HepG2 (cell line): ENCODE measurements around the gene MBTD1. TPM values are rescaled to one million over a fixed set of nuclear protein-coding genes. Genes with fewer than 3 reads are reported as not detected.

Experiments
- AGO1 ChIP-seq: fragments of 200-400 bp; formaldehyde crosslinking; IDR thresholded peaks from 2 replicates; pipeline ENCODE4 v1.6.1; 2017; ENCODE audit warnings: mild to moderate bottlenecking, low read depth, low read length, moderate library complexity; ENCODE audit not compliant: poor library complexity, severe bottlenecking
- ATF2 ChIP-seq: sonication (generic); formaldehyde crosslinking; IDR thresholded peaks from 2 replicates; pipeline ENCODE4 v1.4.0; 2020; ENCODE audit warnings: missing genetic modification reagents
- CBX1 ChIP-seq: IDR thresholded peaks from one replicate; pipeline ENCODE4 v1.6.1; 2016; ENCODE audit warnings: antibody characterized with exemption, low read depth
- ETV6 ChIP-seq: sonication (generic); formaldehyde crosslinking; conservative IDR thresholded peaks from 2 replicates; pipeline ENCODE4 v1.4.0; 2020; ENCODE audit warnings: missing genetic modification reagents
- FOXC1 ChIP-seq: sonication (generic); formaldehyde crosslinking; IDR thresholded peaks from 2 replicates; pipeline ENCODE4 v1.8.0; 2022; ENCODE audit warnings: mild to moderate bottlenecking, missing genetic modification reagents, borderline replicate concordance
- FOXP4 ChIP-seq: sonication (generic); formaldehyde crosslinking; IDR thresholded peaks from 2 replicates; pipeline ENCODE4 v1.4.0; 2020; ENCODE audit warnings: missing genetic modification reagents
- MIER2 ChIP-seq: IDR thresholded peaks from 2 replicates; pipeline ENCODE4 v1.6.1; 2016; ENCODE audit warnings: missing biosample characterization, missing genetic modification reagents
- MYNN ChIP-seq: sonication (generic); formaldehyde crosslinking; IDR thresholded peaks from 2 replicates; pipeline ENCODE4 v1.4.0; 2020; ENCODE audit warnings: mild to moderate bottlenecking, low read depth, missing genetic modification reagents
- RAD51 ChIP-seq: fragments of 450-650 bp; IDR thresholded peaks from 2 replicates; pipeline ENCODE4 v1.6.1; 2016; ENCODE audit warnings: borderline replicate concordance
- RNF219 ChIP-seq: sonication (generic); formaldehyde crosslinking; IDR thresholded peaks from 2 replicates; pipeline ENCODE4 v1.5.0; 2020; ENCODE audit warnings: mild to moderate bottlenecking, missing genetic modification reagents
- SPEN ChIP-seq: sonication (generic); formaldehyde crosslinking; IDR thresholded peaks from 2 replicates; pipeline ENCODE4 v1.5.1; 2020; ENCODE audit warnings: low read depth, mild to moderate bottlenecking, missing genetic modification reagents
- SRSF4 ChIP-seq: fragments of 200-400 bp; formaldehyde crosslinking; IDR thresholded peaks from one replicate; pipeline ENCODE4 v1.6.1; 2018; ENCODE audit warnings: mild to moderate bottlenecking, low read depth, low read length, moderate library complexity; ENCODE audit not compliant: poor library complexity, severe bottlenecking
- STAG1 ChIP-seq: sonication (generic); formaldehyde crosslinking; IDR thresholded peaks from 2 replicates; pipeline ENCODE4 v1.4.0; 2020; ENCODE audit warnings: missing genetic modification reagents
- TEAD2 ChIP-seq: sonication (generic); formaldehyde crosslinking; IDR thresholded peaks from 2 replicates; pipeline ENCODE4 v1.9.0; 2021; ENCODE audit warnings: missing genetic modification reagents
- ZBTB7A ChIP-seq: sonication (generic); formaldehyde crosslinking; IDR thresholded peaks from 2 replicates; pipeline ENCODE4 v1.8.0; 2022; ENCODE audit warnings: mild to moderate bottlenecking, missing genetic modification reagents
- ZFP1 ChIP-seq: IDR thresholded peaks from 2 replicates; pipeline ENCODE4 v1.6.1; 2016
- ZNF30 ChIP-seq: sonication (generic); formaldehyde crosslinking; IDR thresholded peaks from 2 replicates; pipeline ENCODE4 v1.5.0; 2020; ENCODE audit warnings: mild to moderate bottlenecking, missing genetic modification reagents
- ZNF354B ChIP-seq: sonication (generic); formaldehyde crosslinking; IDR thresholded peaks from 2 replicates; pipeline ENCODE4 v1.8.0; 2022; ENCODE audit warnings: mild to moderate bottlenecking, missing genetic modification reagents
- ZNF44 ChIP-seq: sonication (generic); formaldehyde crosslinking; IDR thresholded peaks from 2 replicates; pipeline ENCODE4 v1.5.1; 2020; ENCODE audit warnings: mild to moderate bottlenecking, missing genetic modification reagents
- ZNF484 ChIP-seq: sonication (generic); formaldehyde crosslinking; IDR thresholded peaks from 2 replicates; pipeline ENCODE4 v1.5.1; 2020; ENCODE audit warnings: mild to moderate bottlenecking, low read depth, missing genetic modification reagents, borderline replicate concordance
- ZNF674 ChIP-seq: sonication (generic); formaldehyde crosslinking; IDR thresholded peaks from 2 replicates; pipeline ENCODE4 v1.5.0; 2020; ENCODE audit warnings: low read depth, mild to moderate bottlenecking, missing genetic modification reagents
- ZNF7 ChIP-seq: IDR thresholded peaks from 2 replicates; pipeline ENCODE4 v1.6.1; 2016; ENCODE audit warnings: missing biosample characterization, missing genetic modification reagents
- ZNF713 ChIP-seq: sonication (generic); formaldehyde crosslinking; IDR thresholded peaks from 2 replicates; pipeline ENCODE4 v1.4.0; 2020; ENCODE audit warnings: mild to moderate bottlenecking, missing genetic modification reagents
- polyA plus RNA-seq, 8 experiments: library from polyadenylated mRNA; depleted of rRNA in 3 of 8; stranded (reverse) in 7 of 8; unstranded in 1 of 8; fragments of >200 nt; fragmentation: Illumina TruSeq in 4 of 8; extraction: Trizol in 4 of 8; gene quantifications; 2 replicates each; pipeline versions ENCODE4 v1.2.1 to v1.2.3, GENCODE V29; 2011 to 2016; ENCODE audit warnings: low read depth in 4 of 8, missing spikeins in 1 of 8, mixed read lengths in 1 of 8; ENCODE audit not compliant: insufficient read depth in 1 of 8
- total RNA-seq, 5 experiments: library from RNA; depleted of rRNA; stranded (reverse); fragments of >200 nt; fragmentation: Illumina TruSeq; extraction: Trizol; gene quantifications; 2 replicates each; pipeline ENCODE4 v1.2.3, GENCODE V29; 2016; ENCODE audit warnings: low read depth in 1 of 5

MBTD1 gene
- total and polyA plus RNA-seq, 2 of the 13 experiments (the other 11 are each of a cell fraction or from before 2014, with no cell fraction given): 20.9 TPM

GRCh38 chr17:51153210-51154072, 106.4 kb downstream of the MBTD1 start, which contains the start of gene NME1 (continued):
- TF ChIP-seq CBX1 (peak; percentile 96), MYNN (CRISPR knock-in tag) (peak; percentile 97), AGO1 (peak; percentile 50), TEAD2 (CRISPR knock-in tag) (no peak), RAD51 (peak; percentile 78), ZNF354B (CRISPR knock-in tag) (peak; percentile 74; the same call in 1 of the 2 replicates), ZNF674 (CRISPR knock-in tag) (no peak), ZNF484 (peak; percentile 74; the same call in 1 of the 2 replicates), ETV6 (CRISPR knock-in tag) (peak; percentile 98), FOXC1 (CRISPR knock-in tag) (peak; percentile 91), MIER2 (CRISPR knock-in tag) (peak; percentile 89), ZNF44 (CRISPR knock-in tag) (peak; percentile 93; the same call in 1 of the 2 replicates), SRSF4 (no peak), ZBTB7A (CRISPR knock-in tag) (0 out of 2 replicates have a peak, but pooled peaks have one; percentile 44), STAG1 (CRISPR knock-in tag) (peak; percentile 95), SPEN (CRISPR knock-in tag) (peak; percentile 100), RNF219 (CRISPR knock-in tag) (peak; percentile 82; the same call in 1 of the 2 replicates), FOXP4 (CRISPR knock-in tag) (peak; percentile 91), ATF2 (CRISPR knock-in tag) (peak; percentile 96), ZNF30 (CRISPR knock-in tag) (peak; percentile 75; the same call in 1 of the 2 replicates), ZNF7 (CRISPR knock-in tag) (peak; percentile 66), ZNF713 (CRISPR knock-in tag) (no peak; the same call in 1 of the 2 replicates), ZFP1 (CRISPR knock-in tag) (peak; percentile 97)
